Panc1 (cell line): ENCODE data around the gene CAMK1D.

Experiments used
- CTCF ChIP-seq: fragments of 450-650 bp; IDR thresholded peaks from 2 replicates; pipeline ENCODE4 v1.5.1; 2017; ENCODE audit warnings: mild to moderate bottlenecking
- POLR2AphosphoS5 ChIP-seq: IDR thresholded peaks from 2 replicates; pipeline ENCODE4 v1.6.1; 2012; ENCODE audit warnings: mild to moderate bottlenecking, low read depth, low read length, moderate library complexity
- SIN3A ChIP-seq: IDR thresholded peaks from 2 replicates; pipeline ENCODE4 v1.6.1; 2012; ENCODE audit warnings: low read depth, mild to moderate bottlenecking, low read length, moderate library complexity, borderline replicate concordance; ENCODE audit not compliant: insufficient read depth
- TCF7L2 ChIP-seq: IDR thresholded peaks from 2 replicates; pipeline ENCODE4 v1.6.1; 2011; ENCODE audit warnings: mild to moderate bottlenecking, low read depth, low read length, inconsistent platforms
- TF ChIP-seq, protein P1 (sequence below), 2 experiments: IDR thresholded peaks; 2 replicates each; pipeline ENCODE4 v1.6.1; 2011 to 2012; ENCODE audit warnings: low read depth in 2 of 2, control low read depth in 1 of 2, low read length in 1 of 2, mild to moderate bottlenecking in 1 of 2, moderate library complexity in 1 of 2; ENCODE audit not compliant: insufficient read depth in 1 of 2

GRCh38 chr10:12705943-12706342 is 356.6 kb downstream of the CAMK1D start:
- TF ChIP-seq CTCF (no peak), POLR2AphosphoS5 (no peak), SIN3A (no peak), TCF7L2 (no peak)
- TF ChIP-seq, protein P1, sequence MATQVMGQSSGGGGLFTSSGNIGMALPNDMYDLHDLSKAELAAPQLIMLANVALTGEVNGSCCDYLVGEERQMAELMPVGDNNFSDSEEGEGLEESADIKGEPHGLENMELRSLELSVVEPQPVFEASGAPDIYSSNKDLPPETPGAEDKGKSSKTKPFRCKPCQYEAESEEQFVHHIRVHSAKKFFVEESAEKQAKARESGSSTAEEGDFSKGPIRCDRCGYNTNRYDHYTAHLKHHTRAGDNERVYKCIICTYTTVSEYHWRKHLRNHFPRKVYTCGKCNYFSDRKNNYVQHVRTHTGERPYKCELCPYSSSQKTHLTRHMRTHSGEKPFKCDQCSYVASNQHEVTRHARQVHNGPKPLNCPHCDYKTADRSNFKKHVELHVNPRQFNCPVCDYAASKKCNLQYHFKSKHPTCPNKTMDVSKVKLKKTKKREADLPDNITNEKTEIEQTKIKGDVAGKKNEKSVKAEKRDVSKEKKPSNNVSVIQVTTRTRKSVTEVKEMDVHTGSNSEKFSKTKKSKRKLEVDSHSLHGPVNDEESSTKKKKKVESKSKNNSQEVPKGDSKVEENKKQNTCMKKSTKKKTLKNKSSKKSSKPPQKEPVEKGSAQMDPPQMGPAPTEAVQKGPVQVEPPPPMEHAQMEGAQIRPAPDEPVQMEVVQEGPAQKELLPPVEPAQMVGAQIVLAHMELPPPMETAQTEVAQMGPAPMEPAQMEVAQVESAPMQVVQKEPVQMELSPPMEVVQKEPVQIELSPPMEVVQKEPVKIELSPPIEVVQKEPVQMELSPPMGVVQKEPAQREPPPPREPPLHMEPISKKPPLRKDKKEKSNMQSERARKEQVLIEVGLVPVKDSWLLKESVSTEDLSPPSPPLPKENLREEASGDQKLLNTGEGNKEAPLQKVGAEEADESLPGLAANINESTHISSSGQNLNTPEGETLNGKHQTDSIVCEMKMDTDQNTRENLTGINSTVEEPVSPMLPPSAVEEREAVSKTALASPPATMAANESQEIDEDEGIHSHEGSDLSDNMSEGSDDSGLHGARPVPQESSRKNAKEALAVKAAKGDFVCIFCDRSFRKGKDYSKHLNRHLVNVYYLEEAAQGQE (IDR thresholded peaks at IDR 0.05; ENCODE audit: insufficient read depth in 1 of 2, low read depth in 2 of 2, low read length in 1 of 2), result no peak
